HG03066 (cell line): ENCODE results near the gene VPS26B.
"Not testable (repeated sequence)": the region's sequence is repeated elsewhere in the genome, so short reads cannot be mapped to it uniquely, and the experiment has no call there.

ENCODE experiments used
- ATAC-seq: cut with Tn5 transposase; IDR thresholded peaks from one replicate; pipeline ENCODE4 v1.9.1; 2021; ENCODE audit warnings: low read depth; ENCODE audit not compliant: unreplicated experiment

The VPS26B gene

GRCh38 chr11:134223836-134224709, at the start of gene VPS26B, which contains the start of gene NCAPD3:
Gene VPS26B (plus strand): TSS chr11:134224671. CDS start chr11:134225123, 452 bp downstream.
Gene NCAPD3 (minus strand): TSS chr11:134223967. CDS start chr11:134223926, 41 bp downstream.
- peak; percentile 77 for ATAC-seq

GRCh38 chr11:134176284-134176683, 48.2 kb upstream of the VPS26B start:
- no peak for ATAC-seq

- no peak for ATAC-seq
These were observed 46.3 kb upstream of the VPS26B start for GRCh38 chr11:134178032-134178674.

- no peak for ATAC-seq
These were observed 42.8 kb upstream of the VPS26B start for GRCh38 chr11:134181707-134182106.

- ATAC-seq: not testable (repeated sequence)
These were observed 36.4 kb upstream of the VPS26B start for GRCh38 chr11:134188092-134188491.

GRCh38 chr11:134196756-134197155, 27.7 kb upstream of the VPS26B start:
- no peak for ATAC-seq

GRCh38 chr11:134199531-134199930, 24.9 kb upstream of the VPS26B start:
- ATAC-seq: no peak

- no peak for ATAC-seq
These were observed 23.8 kb upstream of the VPS26B start for GRCh38 chr11:134200688-134201087.

- ATAC-seq: no peak
These were observed 21.8 kb upstream of the VPS26B start for GRCh38 chr11:134202661-134203060.

GRCh38 chr11:134205729-134206128, 18.7 kb upstream of the VPS26B start:
- ATAC-seq: no peak

- no peak for ATAC-seq
These were observed 18.3 kb upstream of the VPS26B start for GRCh38 chr11:134206185-134206584.

GRCh38 chr11:134207538-134208239, 16.8 kb upstream of the VPS26B start:
- no peak for ATAC-seq

GRCh38 chr11:134215836-134216235, 8.6 kb upstream of the VPS26B start:
- ATAC-seq: no peak

GRCh38 chr11:134216816-134217215, 7.7 kb upstream of the VPS26B start:
- ATAC-seq: no peak

- no peak for ATAC-seq
These were observed 1.4 kb upstream of the VPS26B start for GRCh38 chr11:134223121-134223520.

GRCh38 chr11:134224710-134225664, 516 bp downstream of the VPS26B start:
- peak; percentile 7 for ATAC-seq

- no peak for ATAC-seq
These were observed 2.4 kb downstream of the VPS26B start for GRCh38 chr11:134226806-134227325.

- ATAC-seq: peak; percentile 54
These were observed 4.2 kb downstream of the VPS26B start for GRCh38 chr11:134228625-134229024.

GRCh38 chr11:134229126-134229790, 4.8 kb downstream of the VPS26B start:
- no peak for ATAC-seq
